ENCODE measurements around the gene PRKAA2. TPM values are rescaled to one million over a fixed set of nuclear protein-coding genes. Genes with fewer than 3 reads are reported as not detected.

PRKAA2 gene
- total and polyA plus RNA-seq, 2 experiments from 2014 or later, result 0.49 to 0.65 TPM

DNA sequence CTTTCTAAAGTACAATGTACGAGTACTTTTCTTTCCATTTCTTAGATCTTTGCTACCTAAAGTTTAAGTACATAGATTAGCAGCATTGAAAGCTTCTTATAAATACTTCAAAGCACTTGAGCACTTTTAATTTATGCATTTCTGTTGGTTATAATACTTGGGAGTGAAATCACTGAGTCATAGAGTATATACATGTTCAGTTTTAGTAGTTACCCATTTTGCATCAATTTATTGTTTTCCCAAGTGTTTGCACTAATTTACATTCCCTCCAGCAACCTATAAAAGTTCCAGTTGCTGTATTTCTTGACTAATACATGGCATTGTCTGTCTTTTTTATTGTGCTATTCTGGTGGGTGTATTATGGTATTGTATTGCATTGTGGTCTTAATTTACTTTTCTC, 20.3 kb downstream of the PRKAA2 start:
- H3K27me3 ChIP-seq (replicated peaks; ENCODE audit: insufficient read depth), result no peaks in the 10 kb centered on the region
- no peaks in the 10 kb centered on the region for H3K9me3 ChIP-seq (ENCODE audit: low read depth)
- H2AFZ ChIP-seq, result no peak overlapping the region
- no peaks in the 10 kb centered on the region for H3K36me3 ChIP-seq (ENCODE audit: low read depth)
- no peaks in the 10 kb centered on the region for H3K4me1 ChIP-seq (ENCODE audit: insufficient read depth)
- TF ChIP-seq EZH2phosphoT487 (IDR thresholded peaks at IDR 0.05; ENCODE audit: insufficient read depth, low read depth) (no peak), EZH2 (IDR thresholded peaks at IDR 0.05; ENCODE audit: insufficient read depth, poor library complexity, severe bottlenecking) (no peak)
- no peak overlapping the region for H3K4me3 ChIP-seq
- H4K20me1 ChIP-seq (ENCODE audit: insufficient read depth), result no peaks in the 10 kb centered on the region
- no peaks in the 10 kb centered on the region for H3K79me2 ChIP-seq (ENCODE audit: insufficient read depth)
- H3F3A ChIP-seq (ENCODE audit: insufficient read depth), result no peaks in the 10 kb centered on the region
- H3K4me2 ChIP-seq (ENCODE audit: unreplicated experiment), result no peak overlapping the region
- no peak overlapping the region for H3K9ac ChIP-seq
- DNase-seq, result no peak
- no peaks in the 10 kb centered on the region for H3K9me2 ChIP-seq (ENCODE audit: insufficient read depth)
- in situ Hi-C loops (cut with MboI), result no loop called here
- 90 to 94% methylated on average over 1 of the region's 1 CpG for WGBS, 2 experiments (ENCODE audit: low coverage in 1 of 2, low lambda C conversion rate in 2 of 2, missing lambda C conversion rate in 2 of 2)
- H3K27ac ChIP-seq, result no peak overlapping the region

DNA sequence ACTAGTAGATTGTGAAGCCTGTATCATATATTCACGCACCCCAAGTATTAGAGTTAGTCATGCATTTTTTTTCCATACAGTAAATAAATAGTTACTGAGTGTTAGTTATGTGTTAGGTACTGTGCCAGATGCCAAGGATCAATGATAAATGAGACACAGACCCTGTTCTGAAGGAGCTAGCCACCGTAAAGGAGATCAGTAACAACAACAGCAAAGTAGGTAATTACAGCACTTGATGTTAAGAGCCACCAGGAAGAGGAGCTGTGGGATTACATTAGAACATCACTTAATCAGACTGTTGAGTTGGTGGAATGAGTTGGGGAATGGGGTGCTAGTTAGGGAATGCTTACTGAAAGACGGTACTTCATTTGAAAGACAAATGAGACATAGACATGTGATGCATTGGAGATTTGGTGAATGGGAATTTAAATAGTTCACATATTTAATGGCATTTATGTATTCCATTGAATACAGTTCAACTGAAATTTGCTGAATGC, 21.0 kb downstream of the PRKAA2 start:
- Histone ChIP-seq H4K20me1 (ENCODE audit: insufficient read depth) (no peaks in the 10 kb centered on the region), H3K4me1 (ENCODE audit: insufficient read depth) (no peaks in the 10 kb centered on the region), H3F3A (ENCODE audit: insufficient read depth) (no peaks in the 10 kb centered on the region), H3K27ac (no peak overlapping the region), H3K9me3 (ENCODE audit: low read depth) (no peaks in the 10 kb centered on the region), H3K79me2 (ENCODE audit: insufficient read depth) (no peaks in the 10 kb centered on the region), H2AFZ (no peak overlapping the region), H3K36me3 (ENCODE audit: low read depth) (no peaks in the 10 kb centered on the region), H3K27me3 (replicated peaks; ENCODE audit: insufficient read depth) (no peaks in the 10 kb centered on the region), H3K4me3 (no peak overlapping the region), H3K9ac (no peak overlapping the region), H3K9me2 (ENCODE audit: insufficient read depth) (no peaks in the 10 kb centered on the region), H3K4me2 (ENCODE audit: unreplicated experiment) (no peak overlapping the region)
- TF ChIP-seq EZH2phosphoT487 (IDR thresholded peaks at IDR 0.05; ENCODE audit: insufficient read depth, low read depth) (no peak), EZH2 (IDR thresholded peaks at IDR 0.05; ENCODE audit: insufficient read depth, poor library complexity, severe bottlenecking) (no peak)
- WGBS, 2 experiments (ENCODE audit: low coverage in 1 of 2, low lambda C conversion rate in 2 of 2, missing lambda C conversion rate in 2 of 2), result 87 to 92% methylated on average over 3 of the region's 3 CpGs
- no peak for DNase-seq
- in situ Hi-C loops (cut with MboI), result no loop called here

DNA sequence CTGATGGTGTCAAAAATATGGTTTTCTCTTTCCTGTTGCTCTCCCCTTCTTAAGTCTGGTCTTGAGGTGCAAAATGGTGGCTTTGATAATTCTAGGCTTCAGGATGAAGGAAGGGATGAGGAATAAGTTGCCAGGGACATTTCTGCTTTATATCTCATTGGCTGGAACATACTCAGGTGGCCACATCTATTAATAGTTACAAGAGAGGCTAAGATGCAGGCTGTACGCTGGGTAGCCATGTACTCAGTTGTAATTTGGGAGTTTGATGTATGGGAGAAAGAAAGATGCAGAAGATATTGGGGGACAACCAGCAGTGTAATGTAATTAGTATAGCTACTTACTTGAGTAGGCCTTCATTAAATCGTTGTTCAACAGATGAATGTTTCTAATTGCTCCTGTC, 25.2 kb downstream of the PRKAA2 start:
- H4K20me1 ChIP-seq (ENCODE audit: insufficient read depth), result no peaks in the 10 kb centered on the region
- H3K9ac ChIP-seq, result no peak overlapping the region
- no peaks in the 10 kb centered on the region for H3K79me2 ChIP-seq (ENCODE audit: insufficient read depth)
- no peak for DNase-seq
- no peaks in the 10 kb centered on the region for H3K27me3 ChIP-seq (replicated peaks; ENCODE audit: insufficient read depth)
- H3K4me3 ChIP-seq, result no peak overlapping the region
- no peak overlapping the region for H3K4me2 ChIP-seq (ENCODE audit: unreplicated experiment)
- no peaks in the 10 kb centered on the region for H3K9me3 ChIP-seq (ENCODE audit: low read depth)
- no peak overlapping the region for H2AFZ ChIP-seq
- H3K36me3 ChIP-seq (ENCODE audit: low read depth), result no peaks in the 10 kb centered on the region
- in situ Hi-C loops (cut with MboI), result no loop called here
- 69 to 72% methylated on average over 2 of the region's 2 CpGs for WGBS, 2 experiments (ENCODE audit: low coverage in 1 of 2, low lambda C conversion rate in 2 of 2, missing lambda C conversion rate in 2 of 2)
- TF ChIP-seq EZH2phosphoT487 (IDR thresholded peaks at IDR 0.05; ENCODE audit: insufficient read depth, low read depth) (no peak), EZH2 (IDR thresholded peaks at IDR 0.05; ENCODE audit: insufficient read depth, poor library complexity, severe bottlenecking) (no peak)
- no peak overlapping the region for H3K27ac ChIP-seq
- no peaks in the 10 kb centered on the region for H3K4me1 ChIP-seq (ENCODE audit: insufficient read depth)
- no peaks in the 10 kb centered on the region for H3F3A ChIP-seq (ENCODE audit: insufficient read depth)
- no peaks in the 10 kb centered on the region for H3K9me2 ChIP-seq (ENCODE audit: insufficient read depth)

DNA sequence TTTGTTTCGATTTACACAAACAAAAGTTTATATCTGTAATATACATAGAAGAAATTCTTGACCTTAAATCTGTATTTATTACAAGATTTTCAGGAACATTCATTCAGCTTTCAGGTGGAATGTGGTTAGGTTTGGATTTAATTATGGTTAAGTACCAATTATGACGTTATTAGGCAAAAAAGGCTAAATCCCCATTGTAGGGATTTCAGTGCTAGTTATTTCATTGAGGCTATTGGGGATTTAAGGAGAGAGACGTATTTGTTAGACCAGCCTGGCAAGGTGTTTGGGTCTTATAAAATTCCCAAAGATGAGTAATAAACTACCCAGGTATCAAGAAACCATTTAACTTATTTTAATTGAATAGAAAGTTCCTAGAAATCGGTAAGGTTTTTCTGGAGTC, 26.0 kb downstream of the PRKAA2 start:
- Histone ChIP-seq H2AFZ (no peak overlapping the region), H3K27me3 (replicated peaks; ENCODE audit: insufficient read depth) (no peaks in the 10 kb centered on the region), H3K79me2 (ENCODE audit: insufficient read depth) (no peaks in the 10 kb centered on the region), H3K27ac (no peak overlapping the region), H3K4me2 (ENCODE audit: unreplicated experiment) (no peak overlapping the region), H3K9me3 (ENCODE audit: low read depth) (no peaks in the 10 kb centered on the region), H3F3A (ENCODE audit: insufficient read depth) (peaks cover 3% of the 10 kb centered on the region; the same call in 1 of the 2 replicates), H3K9me2 (ENCODE audit: insufficient read depth) (no peaks in the 10 kb centered on the region), H3K4me3 (no peak overlapping the region), H3K9ac (no peak overlapping the region), H3K4me1 (ENCODE audit: insufficient read depth) (no peaks in the 10 kb centered on the region), H4K20me1 (ENCODE audit: insufficient read depth) (no peaks in the 10 kb centered on the region), H3K36me3 (ENCODE audit: low read depth) (no peaks in the 10 kb centered on the region)
- TF ChIP-seq EZH2phosphoT487 (IDR thresholded peaks at IDR 0.05; ENCODE audit: insufficient read depth, low read depth), result no peak
- TF ChIP-seq EZH2 (IDR thresholded peaks at IDR 0.05; ENCODE audit: insufficient read depth, poor library complexity, severe bottlenecking), result no peak
- in situ Hi-C loops (cut with MboI), result no loop called here
- DNase-seq, result no peak
- WGBS, 2 experiments (ENCODE audit: low coverage in 1 of 2, low lambda C conversion rate in 2 of 2, missing lambda C conversion rate in 2 of 2), result 59 to 63% methylated on average over 4 of the region's 4 CpGs

DNA sequence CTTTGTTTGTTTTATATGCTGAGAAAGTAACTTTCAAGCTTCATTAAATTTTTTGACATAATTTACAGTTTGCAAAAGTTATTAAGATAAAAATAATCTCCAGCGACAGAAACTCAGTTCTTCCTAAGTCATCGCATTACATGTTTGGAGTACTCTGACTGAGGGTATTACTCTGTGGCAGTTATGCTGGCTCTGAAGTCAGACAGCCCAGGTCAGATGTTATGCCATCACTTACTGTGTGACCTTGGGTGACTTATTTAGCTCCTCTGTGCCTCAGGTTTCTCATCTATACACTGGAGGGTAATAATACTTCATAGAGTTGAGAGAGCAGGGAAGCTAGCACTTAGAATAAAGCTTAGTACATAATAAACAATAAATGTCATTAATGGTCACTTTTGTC, 26.4 kb downstream of the PRKAA2 start:
- Histone ChIP-seq H3K4me2 (ENCODE audit: unreplicated experiment) (no peak overlapping the region), H3K4me3 (no peak overlapping the region), H3K36me3 (ENCODE audit: low read depth) (no peaks in the 10 kb centered on the region), H3K27me3 (replicated peaks; ENCODE audit: insufficient read depth) (no peaks in the 10 kb centered on the region), H3K9me3 (ENCODE audit: low read depth) (no peaks in the 10 kb centered on the region), H2AFZ (no peak overlapping the region), H3K9ac (no peak overlapping the region), H3K27ac (no peak overlapping the region), H3K9me2 (ENCODE audit: insufficient read depth) (no peaks in the 10 kb centered on the region), H3K4me1 (ENCODE audit: insufficient read depth) (no peaks in the 10 kb centered on the region), H3F3A (ENCODE audit: insufficient read depth) (peaks cover 7% of the 10 kb centered on the region; the same call in 1 of the 2 replicates), H3K79me2 (ENCODE audit: insufficient read depth) (no peaks in the 10 kb centered on the region), H4K20me1 (ENCODE audit: insufficient read depth) (no peaks in the 10 kb centered on the region)
- in situ Hi-C loops (cut with MboI), result no loop called here
- no peak for DNase-seq
- TF ChIP-seq EZH2 (IDR thresholded peaks at IDR 0.05; ENCODE audit: insufficient read depth, poor library complexity, severe bottlenecking), result no peak
- 95 to 97% methylated on average over 2 of the region's 2 CpGs for WGBS, 2 experiments (ENCODE audit: low coverage in 1 of 2, low lambda C conversion rate in 2 of 2, missing lambda C conversion rate in 2 of 2)
